Rectal smooth muscle tissue (tissue), 1 donor: Measurements from ENCODE around the gene IL1RL1.

Source experiments
- H3K27ac ChIP-seq: one replicate; pipeline ENCODE4 v1.7.0; 2013; ENCODE audit warnings: low read depth, low read length, inconsistent platforms
- H3K27me3 ChIP-seq: one replicate; pipeline ENCODE4 v1.7.0; 2013; ENCODE audit warnings: low read length; ENCODE audit not compliant: control insufficient read depth, insufficient read depth
- H3K36me3 ChIP-seq: one replicate; pipeline ENCODE4 v1.7.0; 2013; ENCODE audit warnings: low read length; ENCODE audit not compliant: control insufficient read depth, insufficient read depth
- H3K4me1 ChIP-seq: one replicate; pipeline ENCODE4 v1.7.0; 2013; ENCODE audit warnings: low read length; ENCODE audit not compliant: control insufficient read depth, insufficient read depth
- H3K4me3 ChIP-seq: one replicate; pipeline ENCODE4 v1.7.0; 2013; ENCODE audit warnings: low read length
- H3K9ac ChIP-seq: one replicate; pipeline ENCODE4 v1.7.0; 2013; ENCODE audit warnings: low read length

IL1RL1 gene

DNA sequence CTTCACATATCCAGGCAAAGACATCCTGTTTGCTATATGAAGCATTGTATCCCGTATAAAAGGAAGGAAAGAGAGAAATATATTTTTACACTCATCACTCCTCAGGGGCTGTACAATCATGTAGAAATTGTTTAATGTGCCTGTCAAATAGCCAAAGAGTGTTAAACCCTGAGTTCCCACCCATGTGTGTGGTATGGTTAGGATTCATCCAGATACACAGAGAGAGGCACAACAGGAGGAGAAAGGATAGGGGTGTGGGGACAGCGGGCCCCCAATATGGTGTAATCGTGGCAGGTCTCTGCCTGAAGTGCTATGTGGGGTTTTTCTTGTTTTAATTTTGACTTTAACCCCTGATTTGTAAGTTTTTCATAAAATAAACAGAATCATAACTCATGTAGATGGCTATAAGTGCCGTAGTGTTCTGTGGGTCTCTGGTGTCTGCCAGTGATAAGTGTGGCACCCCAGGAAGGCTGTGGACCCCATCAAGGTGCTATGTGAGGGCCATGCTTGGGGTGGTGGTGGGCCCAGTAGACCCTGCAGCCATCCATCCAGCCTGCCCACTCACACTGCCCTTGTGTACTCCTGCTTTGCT lies 34.1 kb downstream of the IL1RL1 start:
- peaks cover 3% of the 10 kb centered on the region for H3K27me3 ChIP-seq
- H3K27ac ChIP-seq, result no peak overlapping the region
- no peak overlapping the region for H3K9ac ChIP-seq
- H3K36me3 ChIP-seq, result no peaks in the 10 kb centered on the region
- H3K4me1 ChIP-seq, result no peaks in the 10 kb centered on the region
- H3K4me3 ChIP-seq, result no peak overlapping the region

DNA sequence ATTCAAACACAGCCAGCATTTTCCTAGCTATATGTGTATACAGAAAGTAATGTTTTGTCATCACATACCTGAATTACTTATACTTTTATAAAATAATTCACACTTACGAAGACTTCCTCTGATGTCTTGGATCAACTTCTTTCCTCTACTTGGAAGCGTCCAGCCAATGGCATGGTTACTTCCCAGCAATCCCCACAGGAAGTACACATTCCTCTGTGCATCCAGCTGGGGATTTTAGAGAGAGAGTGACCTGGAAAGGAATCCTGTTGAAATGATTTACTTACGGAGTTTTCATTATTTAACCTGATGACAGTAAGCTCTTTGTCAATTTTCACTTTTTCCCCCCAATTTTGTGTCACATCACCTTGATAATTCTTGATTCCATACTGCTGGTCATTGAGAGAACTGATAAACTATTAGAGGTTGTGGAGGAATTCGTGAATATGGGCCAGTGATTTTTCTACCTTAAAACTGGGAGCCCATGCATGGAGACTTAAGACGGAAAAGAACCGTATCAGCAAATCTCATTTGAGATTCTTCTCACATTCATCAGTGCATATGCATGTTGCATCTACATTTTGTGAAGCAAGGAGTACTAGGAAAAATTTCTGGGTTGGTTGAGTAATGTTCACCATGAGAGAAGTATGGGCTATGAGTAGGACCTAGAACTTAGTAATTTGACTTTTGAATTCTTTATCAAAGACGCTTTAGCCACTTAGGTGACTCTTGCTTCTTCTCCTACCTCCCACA lies 35.2 kb downstream of the IL1RL1 start:
- Histone ChIP-seq H3K4me1 (no peaks in the 10 kb centered on the region), H3K27me3 (peaks cover 3% of the 10 kb centered on the region), H3K36me3 (no peaks in the 10 kb centered on the region), H3K27ac (no peak overlapping the region), H3K9ac (no peak overlapping the region), H3K4me3 (no peak overlapping the region)

DNA sequence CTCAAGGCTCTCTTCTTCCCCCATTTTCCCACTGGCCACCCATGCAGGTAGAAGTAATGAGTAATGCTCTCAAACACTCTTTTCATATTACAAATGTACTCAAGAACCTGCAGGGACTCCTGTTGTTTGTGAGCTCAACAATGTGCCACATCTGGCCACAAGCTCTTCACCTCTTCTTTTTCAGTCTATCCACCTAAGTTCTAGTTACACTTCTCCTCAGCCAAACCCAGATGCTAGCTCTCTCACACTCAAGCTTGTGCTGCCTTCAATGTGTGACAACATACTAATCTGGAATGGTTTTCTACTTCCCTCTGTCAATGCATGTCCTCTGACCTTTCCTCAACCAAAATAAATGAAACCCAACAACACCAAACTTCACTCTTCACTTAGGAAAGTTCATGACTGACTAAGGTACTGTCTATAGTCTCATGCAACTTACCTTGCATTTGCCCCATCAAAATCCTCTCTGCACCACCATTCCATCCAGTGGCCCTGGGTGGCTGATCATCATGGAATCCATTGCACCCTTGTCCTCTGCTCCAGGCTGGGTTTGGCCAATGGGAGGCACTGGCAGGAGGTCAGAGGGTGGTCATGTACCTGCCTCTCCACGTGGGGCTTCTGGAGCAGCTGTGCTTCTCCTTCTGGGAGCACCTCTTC lies 38.9 kb downstream of the IL1RL1 start:
- no peak overlapping the region for H3K27ac ChIP-seq
- H3K9ac ChIP-seq, result no peak overlapping the region
- no peak overlapping the region for H3K4me3 ChIP-seq
- H3K27me3 ChIP-seq, result peaks cover 3% of the 10 kb centered on the region
- H3K36me3 ChIP-seq, result no peaks in the 10 kb centered on the region
- H3K4me1 ChIP-seq, result no peaks in the 10 kb centered on the region

DNA sequence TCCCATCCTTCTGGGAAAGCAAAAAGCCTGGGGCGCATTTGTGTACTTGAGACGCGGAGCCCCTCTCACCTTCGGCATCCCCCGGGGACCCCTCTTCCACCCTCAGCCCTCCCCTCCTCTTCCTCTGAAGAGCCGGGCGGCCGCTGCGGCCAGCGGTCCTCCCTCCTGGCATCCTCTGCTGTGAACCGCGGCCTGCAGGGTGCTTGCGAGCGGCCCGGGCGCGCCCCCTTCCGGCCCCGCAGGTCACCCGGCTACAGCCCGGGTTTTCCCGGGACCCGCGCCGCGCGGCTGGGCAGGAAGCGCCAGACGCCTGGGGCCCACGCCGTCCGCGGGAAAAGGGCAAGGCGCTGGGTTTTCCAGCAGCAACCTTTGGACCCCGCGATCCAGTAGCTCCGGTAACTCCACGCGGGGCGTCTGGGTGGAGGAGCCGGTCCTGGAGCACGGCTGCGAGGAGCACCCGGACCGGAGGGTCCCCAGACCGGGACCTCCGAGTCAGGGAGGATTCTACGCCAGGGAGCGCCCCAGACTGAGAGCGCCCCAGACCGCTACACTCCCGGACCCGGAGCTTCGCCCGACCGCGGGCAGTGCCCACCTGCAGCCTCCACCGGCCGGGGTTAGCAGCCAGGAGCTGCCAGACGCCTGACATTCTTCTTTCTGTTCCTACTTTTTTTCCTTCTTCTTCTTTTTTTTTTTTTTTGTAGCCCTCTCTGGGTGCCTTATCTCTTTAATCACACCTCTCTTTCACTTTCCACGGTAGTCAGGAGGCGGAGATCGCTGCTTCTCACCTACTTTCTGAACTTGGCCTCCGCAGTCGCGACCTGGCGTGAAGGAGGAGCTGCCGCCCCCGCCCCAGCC lies 44.4 kb downstream of the IL1RL1 start, which contains the start of gene IL18R1:
Gene IL18R1, plus strand, starts transcription at position 271 of the 855 bp plus-strand sequence. CDS start 6,865 bp downstream, outside the sequence.
- H3K27ac ChIP-seq, result no peak within 1 kb of the TSS
- no peak within 1 kb of the TSS for H3K9ac ChIP-seq
- no peaks in the 10 kb centered on the region for H3K27me3 ChIP-seq
- no peaks in the 10 kb centered on the region for H3K36me3 ChIP-seq
- H3K4me3 ChIP-seq, result peak within 1 kb of the TSS; percentile 56
- no peaks in the 10 kb centered on the region for H3K4me1 ChIP-seq

DNA sequence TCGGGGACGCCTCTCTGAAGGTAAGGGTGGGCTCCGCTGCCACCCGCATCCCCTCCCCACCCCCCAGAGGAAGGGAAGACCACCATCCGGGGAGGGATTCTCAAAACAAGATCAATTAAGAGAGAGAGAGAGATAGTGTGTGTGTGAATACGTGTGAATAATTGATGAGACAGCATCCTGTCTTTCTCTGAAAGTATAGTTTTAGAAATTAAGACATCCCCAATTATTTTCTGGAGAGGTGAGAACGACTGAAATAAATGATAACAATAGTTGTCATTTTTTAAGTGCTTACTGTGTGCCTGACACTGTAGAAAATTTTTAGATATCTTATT lies 45.0 kb downstream of the IL1RL1 start:
- no peaks in the 10 kb centered on the region for H3K4me1 ChIP-seq
- no peak overlapping the region for H3K27ac ChIP-seq
- no peaks in the 10 kb centered on the region for H3K27me3 ChIP-seq
- H3K36me3 ChIP-seq, result no peaks in the 10 kb centered on the region
- peak overlapping the region; percentile 56 for H3K4me3 ChIP-seq
- no peak overlapping the region for H3K9ac ChIP-seq

DNA sequence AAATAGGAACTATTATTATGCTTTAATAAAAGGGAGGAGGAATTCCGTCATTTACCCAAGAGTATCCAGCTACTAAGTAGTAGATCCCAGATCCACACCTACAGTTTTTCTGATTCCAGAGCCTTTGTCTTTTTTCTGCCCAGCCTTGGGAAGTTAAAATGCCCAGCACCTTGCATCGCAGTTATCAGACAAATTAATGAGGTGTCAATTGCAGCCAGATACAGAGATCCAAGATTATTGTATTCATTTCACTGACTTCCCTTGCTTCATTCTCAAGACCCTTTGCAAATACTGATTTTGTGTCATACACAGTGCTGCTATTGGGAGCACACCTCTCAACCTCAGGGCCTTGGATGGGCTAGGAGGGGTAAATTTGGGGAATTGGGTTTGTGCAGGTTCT lies 45.4 kb downstream of the IL1RL1 start:
- H3K27ac ChIP-seq, result no peak overlapping the region
- H3K4me3 ChIP-seq, result no peak overlapping the region
- H3K36me3 ChIP-seq, result no peaks in the 10 kb centered on the region
- H3K9ac ChIP-seq, result no peak overlapping the region
- no peaks in the 10 kb centered on the region for H3K27me3 ChIP-seq
- no peaks in the 10 kb centered on the region for H3K4me1 ChIP-seq

DNA sequence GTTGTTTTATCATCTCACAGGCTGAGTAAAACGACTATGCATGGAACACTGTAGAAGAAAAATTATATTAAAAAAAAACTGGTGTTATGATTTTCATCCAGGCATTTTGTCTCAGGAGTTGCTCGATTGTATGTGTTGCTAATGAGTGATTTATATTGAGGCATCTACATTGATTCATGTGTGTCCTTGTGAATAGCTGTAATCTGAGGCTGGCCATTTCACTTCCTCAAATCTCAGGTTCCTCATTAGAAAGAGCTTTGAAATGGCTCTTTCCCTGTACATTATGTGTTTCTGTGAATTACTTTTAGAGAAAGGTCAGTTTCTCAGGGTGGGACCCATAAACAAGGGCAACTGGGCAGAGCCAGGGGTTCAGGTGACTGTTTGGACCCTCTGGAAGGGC lies 46.6 kb downstream of the IL1RL1 start:
- H3K27me3 ChIP-seq, result no peaks in the 10 kb centered on the region
- H3K4me3 ChIP-seq, result no peak overlapping the region
- H3K36me3 ChIP-seq, result no peaks in the 10 kb centered on the region
- no peaks in the 10 kb centered on the region for H3K4me1 ChIP-seq
- H3K9ac ChIP-seq, result no peak overlapping the region
- no peak overlapping the region for H3K27ac ChIP-seq

DNA sequence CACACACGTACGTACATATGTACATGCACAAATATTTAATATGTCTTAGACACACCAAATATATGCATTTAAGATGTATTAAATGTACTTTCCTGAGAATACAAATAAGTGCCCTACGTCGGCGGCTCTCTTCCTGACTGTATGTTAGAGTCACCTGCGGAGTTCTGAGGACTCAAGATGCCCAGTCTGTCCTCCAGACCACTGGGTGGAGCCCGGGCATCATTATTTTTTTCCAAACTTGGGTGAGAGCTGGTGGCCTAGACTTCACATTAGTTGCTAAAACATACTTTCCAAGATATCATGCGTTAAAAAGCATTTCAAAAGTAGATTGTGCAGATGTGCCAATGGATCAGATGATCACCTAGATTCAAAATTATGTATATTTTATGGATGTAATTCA lies 47.1 kb downstream of the IL1RL1 start:
- Histone ChIP-seq H3K36me3 (no peaks in the 10 kb centered on the region), H3K9ac (no peak overlapping the region), H3K4me1 (no peaks in the 10 kb centered on the region), H3K27ac (no peak overlapping the region), H3K4me3 (no peak overlapping the region), H3K27me3 (no peaks in the 10 kb centered on the region)

DNA sequence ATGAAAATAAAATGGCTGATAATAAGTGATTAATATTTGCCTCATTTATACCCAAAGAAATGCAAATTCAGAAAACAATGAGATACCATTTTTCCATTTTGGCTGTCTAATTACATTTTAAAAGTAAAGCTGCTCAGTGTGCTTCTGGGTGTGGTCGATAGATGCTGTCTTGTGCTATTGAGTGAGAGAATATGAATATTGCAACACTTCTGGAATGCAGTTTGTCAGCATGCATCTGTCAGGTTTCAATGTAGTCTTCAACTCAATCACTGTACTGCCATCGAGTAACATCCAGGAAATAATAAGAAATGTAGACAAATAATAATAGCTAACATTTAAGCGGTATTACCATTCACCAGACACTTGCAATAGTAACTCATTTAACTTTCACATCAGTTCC lies 48.2 kb downstream of the IL1RL1 start:
- H3K9ac ChIP-seq, result no peak overlapping the region
- H3K4me1 ChIP-seq, result no peaks in the 10 kb centered on the region
- H3K36me3 ChIP-seq, result no peaks in the 10 kb centered on the region
- no peaks in the 10 kb centered on the region for H3K27me3 ChIP-seq
- H3K27ac ChIP-seq, result no peak overlapping the region
- no peak overlapping the region for H3K4me3 ChIP-seq

DNA sequence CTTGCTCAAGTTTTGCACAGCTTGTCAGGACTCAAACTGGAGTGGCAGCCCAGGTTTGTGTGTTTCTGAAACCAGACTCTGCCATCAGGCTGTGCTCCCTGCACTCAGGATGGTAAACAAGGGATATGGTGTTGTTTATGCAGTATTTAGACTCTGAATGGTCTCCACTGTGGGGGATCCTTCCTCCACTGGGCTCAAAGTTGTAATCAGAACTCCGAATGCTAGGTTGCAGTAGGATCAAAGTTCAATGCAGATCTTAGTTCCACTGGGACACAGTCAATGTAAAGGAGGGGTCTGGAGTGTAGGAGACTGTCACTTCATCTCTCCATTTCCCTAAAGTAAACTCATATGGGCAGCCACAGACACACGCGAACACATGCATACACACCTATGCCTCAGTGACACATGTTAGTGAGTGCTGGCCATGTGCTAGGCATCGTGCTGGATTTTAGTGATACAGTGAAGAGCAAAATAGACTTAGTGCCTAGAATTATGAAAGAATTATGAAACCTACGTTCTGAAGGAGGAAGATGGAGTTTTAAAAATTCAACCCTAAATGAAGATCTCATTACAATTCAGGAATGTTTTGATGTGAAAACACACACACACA lies 50.4 kb downstream of the IL1RL1 start:
- no peaks in the 10 kb centered on the region for H3K27me3 ChIP-seq
- H3K4me3 ChIP-seq, result no peak overlapping the region
- H3K4me1 ChIP-seq, result no peaks in the 10 kb centered on the region
- no peak overlapping the region for H3K27ac ChIP-seq
- no peak overlapping the region for H3K9ac ChIP-seq
- H3K36me3 ChIP-seq, result no peaks in the 10 kb centered on the region

DNA sequence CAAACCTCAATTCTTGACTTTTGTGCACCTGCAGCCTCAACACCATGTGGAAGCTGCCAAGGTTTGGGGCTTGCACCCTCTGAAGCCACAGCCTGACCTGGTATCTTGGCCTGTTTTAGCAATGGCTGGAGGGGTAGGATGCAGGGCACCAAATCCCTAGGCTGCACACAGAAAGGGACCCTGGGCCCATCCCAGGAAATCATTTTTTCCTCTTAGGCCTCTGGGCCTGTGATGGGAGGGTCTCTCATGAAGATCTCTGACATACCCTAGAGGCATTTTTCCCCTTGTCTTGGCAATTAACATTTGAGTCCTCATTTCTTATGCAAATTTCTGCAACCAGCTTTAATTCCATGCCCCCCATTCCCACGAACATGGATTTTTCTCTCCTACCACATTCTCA lies 54.4 kb downstream of the IL1RL1 start:
- no peak overlapping the region for H3K27ac ChIP-seq
- no peaks in the 10 kb centered on the region for H3K27me3 ChIP-seq
- H3K4me3 ChIP-seq, result no peak overlapping the region
- H3K4me1 ChIP-seq, result no peaks in the 10 kb centered on the region
- no peaks in the 10 kb centered on the region for H3K36me3 ChIP-seq
- no peak overlapping the region for H3K9ac ChIP-seq
